ENCODE data around the gene ALK. TPM values are rescaled to one million over a fixed set of nuclear protein-coding genes. Genes with fewer than 3 reads are reported as not detected.

Gene ALK
- total RNA-seq, 1 donor from 2014 or later: not detected

DNA sequence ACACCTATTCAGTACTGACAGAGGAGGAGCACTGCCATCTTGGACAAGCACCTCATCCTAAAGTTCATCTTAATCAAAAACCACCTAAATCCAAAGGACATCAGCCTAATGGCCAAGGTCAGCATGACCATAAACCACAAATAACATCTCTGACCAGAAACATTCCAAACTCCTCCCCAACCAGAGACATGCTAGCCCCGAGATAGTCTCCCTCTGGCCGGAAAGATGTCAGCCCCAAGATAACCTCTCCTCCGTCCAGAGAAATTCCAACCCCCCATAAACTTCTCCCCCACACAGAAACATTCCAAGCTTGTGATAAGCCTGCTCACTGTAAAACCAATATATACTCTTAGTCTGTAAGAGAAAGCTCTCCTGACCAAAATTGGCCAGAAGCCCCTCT lies 545.5 kb downstream of the ALK start:
- intact Hi-C loops (cut with micrococcal nuclease): no loop called here

DNA sequence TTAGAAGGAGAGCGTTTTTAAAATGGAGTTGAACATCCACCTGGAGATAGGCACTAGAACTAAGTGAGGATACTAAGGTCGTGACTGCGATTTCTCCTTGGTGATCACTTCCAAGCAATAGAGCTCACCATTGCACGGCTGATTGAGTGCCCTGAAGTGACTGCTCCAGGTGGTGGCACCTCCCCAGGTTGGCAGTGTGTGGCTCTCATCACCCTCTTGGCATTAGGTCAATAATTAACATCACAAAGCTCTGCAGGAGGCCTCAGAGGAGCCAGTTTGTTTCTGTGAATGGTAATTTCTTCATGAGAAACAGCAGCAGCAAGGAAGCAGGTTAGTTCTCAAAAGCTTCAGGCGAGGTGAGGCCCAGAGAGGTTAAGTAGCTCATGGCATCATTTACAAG lies 546.6 kb downstream of the ALK start:
- intact Hi-C loops (cut with micrococcal nuclease): no loop called here

DNA sequence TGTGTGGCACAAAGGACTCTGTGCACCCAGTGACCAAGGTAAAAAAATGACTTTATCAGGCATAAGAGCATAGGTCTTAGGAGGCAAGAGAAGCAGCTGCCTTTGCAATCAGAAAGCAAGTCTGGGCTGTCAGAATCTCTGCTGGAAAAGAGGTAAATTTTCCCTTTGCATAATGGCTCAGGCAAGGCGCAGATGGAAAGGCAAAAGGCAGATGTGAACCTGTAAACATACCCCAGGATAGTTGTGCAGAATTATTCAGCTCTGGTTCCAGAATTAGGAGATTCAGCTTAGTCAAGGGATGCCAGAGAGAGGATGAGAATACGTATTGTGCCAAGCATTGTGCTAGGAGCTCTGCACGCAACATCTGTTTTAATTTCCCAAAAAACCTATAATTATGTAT lies 547.5 kb downstream of the ALK start:
- intact Hi-C loops (cut with micrococcal nuclease): no loop called here

DNA sequence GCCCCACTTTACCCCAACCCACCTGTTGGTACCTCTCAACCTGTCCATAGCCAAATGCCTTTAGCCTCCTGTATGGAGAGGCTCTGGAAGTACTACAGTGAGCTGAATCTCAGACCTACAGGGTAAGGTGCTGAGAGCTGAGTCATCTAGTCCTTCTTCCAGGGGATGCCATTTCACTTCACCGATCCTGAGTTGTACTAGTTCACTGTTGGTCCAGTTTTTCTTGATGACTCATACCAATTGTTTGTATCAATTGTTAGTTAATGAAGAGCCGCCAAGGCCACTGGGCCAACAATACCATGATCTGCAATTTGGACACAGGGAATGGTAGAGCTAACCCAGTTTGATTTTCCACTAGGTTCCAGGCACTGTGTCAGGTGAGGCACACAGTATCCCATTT lies 549.2 kb downstream of the ALK start:
- intact Hi-C loops (cut with micrococcal nuclease): no loop called here

DNA sequence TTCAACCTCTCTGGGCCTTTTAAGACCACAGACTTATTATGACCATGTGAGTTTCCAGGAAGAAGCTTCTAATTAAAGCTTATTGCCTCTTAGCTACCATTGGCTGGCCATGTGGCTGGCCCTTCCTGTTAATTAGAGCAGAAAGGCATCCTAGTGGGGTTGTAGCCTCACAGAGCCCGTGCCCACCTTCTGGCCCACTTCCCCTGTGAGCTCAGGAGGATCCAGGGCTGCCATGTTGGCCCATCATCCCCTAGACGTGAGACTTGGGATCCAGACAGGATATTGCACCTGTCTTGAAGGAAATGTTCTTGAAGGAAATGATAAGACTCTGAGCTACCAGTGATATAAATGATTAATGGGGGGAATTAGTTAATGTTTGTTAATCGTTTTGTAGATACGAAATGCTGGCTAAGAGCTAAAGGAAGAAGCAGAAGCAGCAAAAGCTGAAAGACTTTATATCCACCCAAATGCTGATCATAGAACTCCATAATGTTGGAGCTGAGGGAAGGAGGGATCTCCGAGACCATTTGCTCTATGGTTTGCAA lies 550.7 kb downstream of the ALK start:
- intact Hi-C loops (cut with micrococcal nuclease): no loop called here

DNA sequence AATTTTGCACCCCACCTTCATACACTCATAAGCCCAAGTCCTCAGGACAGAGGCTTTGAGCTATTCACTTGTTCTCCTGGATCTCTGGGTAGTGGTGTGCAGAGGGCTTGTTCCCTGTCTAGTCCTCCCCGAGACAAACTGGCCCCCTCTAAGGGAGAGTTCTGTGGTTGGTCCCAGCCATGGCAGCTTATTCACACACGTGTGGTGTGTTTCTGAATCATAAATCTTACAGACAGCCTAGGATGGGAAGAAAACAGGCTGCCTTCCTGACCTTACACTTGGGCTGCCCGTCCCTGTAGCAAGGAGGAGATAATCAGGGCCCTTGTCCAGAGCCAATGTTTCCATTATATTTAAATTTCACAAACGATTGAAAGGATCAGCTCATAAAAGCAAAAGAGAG lies 551.2 kb downstream of the ALK start:
- intact Hi-C loops (cut with micrococcal nuclease): no loop called here

DNA sequence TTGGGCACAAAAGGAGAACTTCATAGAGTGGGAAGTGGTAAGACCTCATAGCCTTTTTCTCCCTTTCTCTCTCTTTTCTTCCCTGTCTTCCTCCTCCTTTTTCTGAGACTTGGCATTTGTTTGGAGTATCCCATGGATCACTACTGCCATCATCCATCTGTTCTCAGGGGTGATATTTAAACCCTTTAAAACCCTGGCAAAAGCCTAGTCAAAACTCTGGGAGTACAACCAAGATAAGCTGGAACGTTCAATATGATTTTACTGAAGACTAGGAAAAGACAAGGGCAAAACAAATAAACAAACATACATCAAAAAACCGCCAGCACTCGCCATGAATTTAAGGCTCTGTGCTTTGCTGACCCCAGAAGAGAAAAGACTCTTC lies 552.7 kb downstream of the ALK start:
- intact Hi-C loops (cut with micrococcal nuclease): no loop called here

DNA sequence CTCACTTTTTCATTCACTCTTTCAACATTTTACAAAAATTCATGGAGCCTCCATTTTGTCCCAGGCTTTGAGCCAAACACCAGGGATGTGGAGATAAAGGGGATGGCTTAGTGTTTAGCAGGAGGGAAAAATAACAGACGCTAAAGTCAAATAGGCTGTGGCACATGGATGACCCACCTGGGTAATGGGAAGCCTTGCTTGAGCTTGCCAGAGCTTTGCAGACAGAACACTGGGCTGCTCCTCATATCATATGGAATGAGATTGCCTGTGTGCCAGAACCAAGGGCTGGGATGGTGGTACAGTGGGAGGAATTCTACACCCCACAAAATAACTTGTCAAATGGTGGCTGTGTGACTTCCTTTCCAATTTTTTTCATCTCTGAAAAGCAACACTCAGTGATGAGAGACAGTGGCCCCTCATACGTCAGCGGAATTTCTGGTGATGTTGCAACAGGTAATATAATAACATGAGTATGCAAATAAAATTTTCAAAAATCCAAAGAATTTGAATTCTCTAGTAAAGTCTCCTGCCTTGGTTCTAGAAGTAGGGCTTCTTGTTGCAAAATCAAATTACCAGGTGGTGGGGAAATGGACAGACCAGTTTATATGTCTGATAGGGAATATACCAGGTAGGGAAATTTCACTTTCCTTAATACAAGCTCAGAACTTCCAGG lies 553.3 kb downstream of the ALK start:
- intact Hi-C loops (cut with micrococcal nuclease): no loop called here

DNA sequence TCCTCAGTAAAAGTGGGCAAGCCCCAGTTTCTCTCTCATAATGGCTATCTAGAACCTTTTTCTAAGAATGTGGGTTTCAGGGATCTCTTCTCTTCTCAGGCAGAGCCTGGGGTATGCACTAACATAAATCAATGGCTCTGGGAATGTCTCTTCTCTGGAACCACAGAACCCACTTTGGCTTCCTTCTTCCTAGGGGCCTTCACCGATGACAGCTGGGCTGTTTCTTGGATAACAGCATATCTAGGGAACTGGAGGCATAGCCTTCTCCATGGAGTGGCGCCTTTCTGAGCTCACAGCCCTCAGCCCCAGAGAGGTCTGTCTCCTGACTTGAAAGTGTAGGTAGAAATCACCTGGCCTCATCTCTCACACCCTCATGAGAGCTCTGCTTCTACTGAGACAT lies 558.3 kb downstream of the ALK start:
- intact Hi-C loops (cut with micrococcal nuclease): no loop called here

DNA sequence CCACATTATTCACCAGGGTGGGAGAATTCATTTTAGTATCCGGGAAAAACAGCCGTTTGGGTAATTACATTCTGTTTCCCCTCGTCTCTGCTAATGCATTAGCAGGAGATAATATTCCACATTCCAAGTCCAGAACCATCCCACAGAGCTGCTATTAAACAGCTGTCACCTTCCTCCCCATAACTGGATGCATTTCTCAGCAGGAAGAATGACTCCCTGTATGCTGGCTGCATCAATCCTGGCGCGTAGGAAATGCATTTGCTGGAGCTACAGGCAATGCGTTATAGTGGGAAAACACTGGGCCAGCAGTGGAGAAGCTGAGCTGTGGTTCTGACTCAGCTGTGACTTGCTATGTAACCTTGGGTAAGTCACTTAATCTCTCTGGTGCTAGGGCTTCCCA lies 560.2 kb downstream of the ALK start:
- intact Hi-C loops (cut with micrococcal nuclease): no loop called here

DNA sequence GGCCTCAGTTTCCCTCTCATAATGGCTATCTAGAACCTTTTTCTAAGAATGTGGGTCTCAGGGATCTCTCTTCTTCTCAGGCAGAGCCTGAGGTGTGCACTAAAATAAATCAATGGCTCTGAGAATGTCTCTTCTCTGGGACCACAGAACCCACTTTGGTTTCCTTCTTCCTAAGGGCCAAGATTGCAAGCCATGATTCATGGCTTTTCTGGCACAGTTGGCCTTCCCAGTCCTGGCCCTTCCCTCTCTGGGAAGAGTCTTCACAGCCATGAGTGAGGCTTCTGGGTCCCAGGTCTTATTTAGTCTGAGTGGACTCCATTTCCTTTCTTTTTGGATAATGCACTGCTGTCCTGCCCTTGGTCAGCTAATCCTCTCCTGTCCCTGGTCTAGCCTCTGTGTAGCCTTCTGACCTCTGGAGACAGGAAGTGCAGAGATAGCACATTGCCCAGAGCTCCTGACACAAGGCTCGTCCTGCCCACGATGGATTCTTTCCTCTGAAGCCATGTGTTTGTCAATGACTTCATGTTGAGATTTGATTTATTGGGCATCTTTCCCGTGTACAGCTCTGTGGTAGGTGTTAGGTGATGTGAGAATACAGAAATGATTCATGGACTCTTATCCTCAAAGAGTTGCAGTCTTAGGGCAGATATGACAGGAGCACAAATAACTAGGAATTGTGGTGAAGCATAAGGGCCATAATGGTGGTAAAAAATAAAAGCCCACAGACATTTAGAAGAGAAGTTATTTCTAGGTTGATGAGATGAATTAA lies 561.2 kb downstream of the ALK start:
- intact Hi-C loops (cut with micrococcal nuclease): no loop called here

DNA sequence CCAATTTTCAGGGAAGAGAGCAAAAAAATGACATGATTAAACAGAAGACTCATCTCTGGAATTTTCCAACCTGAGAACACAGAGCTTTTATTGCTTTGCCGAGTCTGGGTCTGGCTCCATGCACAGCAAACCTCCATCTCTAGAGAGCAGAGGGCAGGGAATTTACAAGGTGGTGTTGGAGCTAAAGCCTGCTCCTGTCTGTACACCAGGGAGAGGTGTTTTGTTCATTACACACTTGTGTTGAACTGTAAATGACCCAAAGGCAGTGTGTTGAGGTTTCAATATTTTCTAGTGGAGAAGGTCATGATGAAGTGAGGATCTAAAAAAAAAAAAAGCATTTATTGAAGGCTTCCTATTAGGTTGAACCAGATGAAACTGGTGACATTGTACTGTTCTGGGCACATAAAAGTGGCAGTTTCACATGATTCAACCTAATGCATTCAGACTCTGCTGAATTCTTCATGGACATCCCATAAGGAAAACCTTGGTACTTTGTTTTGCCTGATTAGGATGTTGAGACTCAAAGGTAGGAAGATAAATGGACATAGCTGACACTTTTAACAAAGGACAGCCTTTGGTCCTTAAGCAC lies 567.9 kb downstream of the ALK start:
- intact Hi-C loops (cut with micrococcal nuclease): no loop called here

DNA sequence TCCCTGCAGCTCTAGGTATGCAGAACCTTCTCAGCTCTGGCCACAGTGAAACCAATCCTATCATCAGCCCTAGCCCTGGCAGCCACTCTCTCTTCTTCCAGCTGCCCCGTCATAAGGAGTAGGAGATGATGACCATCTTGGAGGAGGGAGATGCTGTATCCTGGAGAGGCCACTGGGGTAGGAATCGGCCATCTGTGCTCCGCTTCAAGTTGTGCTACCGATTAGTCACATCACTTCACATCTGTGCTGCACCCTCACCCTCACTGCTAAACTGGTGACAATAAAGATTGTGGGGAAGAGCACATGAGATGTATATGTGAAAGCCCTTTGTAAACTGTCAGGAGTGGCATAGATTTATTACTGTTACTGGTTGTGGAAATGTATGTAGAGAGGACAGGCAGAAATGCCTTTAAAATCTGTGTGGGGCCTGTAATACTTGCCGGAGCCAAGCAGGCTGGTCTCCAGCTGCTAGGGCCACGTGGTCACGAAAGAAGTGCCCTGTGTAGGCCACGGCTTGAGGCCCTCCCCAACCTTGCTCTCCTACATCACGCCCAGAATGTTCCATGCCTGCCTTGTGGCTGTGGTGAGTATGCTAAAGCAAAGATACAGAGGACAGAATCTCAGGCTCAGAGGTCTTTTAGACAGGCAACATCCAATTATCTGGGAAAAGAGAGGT lies 569.3 kb downstream of the ALK start:
- intact Hi-C loops (cut with micrococcal nuclease): no loop called here

DNA sequence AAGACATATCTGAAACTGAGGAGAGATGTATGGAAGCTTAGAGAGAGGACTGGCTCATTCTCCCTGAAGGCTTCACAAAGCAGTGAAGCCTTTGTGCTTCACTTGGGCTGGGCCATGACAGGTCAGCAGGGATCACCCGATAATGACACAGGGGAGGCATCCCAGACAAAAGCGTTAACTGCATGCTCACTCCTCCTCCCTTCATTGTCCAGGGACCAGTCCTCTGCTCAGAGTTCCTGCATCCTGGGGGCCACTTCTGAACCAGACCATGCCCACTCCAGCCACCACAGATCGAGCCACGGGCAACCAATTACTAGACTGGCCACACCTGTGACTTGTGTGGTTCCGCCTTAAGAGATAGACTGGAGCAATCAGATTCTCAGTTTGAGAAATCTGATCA lies 570.1 kb downstream of the ALK start:
- intact Hi-C loops (cut with micrococcal nuclease): no loop called here

DNA sequence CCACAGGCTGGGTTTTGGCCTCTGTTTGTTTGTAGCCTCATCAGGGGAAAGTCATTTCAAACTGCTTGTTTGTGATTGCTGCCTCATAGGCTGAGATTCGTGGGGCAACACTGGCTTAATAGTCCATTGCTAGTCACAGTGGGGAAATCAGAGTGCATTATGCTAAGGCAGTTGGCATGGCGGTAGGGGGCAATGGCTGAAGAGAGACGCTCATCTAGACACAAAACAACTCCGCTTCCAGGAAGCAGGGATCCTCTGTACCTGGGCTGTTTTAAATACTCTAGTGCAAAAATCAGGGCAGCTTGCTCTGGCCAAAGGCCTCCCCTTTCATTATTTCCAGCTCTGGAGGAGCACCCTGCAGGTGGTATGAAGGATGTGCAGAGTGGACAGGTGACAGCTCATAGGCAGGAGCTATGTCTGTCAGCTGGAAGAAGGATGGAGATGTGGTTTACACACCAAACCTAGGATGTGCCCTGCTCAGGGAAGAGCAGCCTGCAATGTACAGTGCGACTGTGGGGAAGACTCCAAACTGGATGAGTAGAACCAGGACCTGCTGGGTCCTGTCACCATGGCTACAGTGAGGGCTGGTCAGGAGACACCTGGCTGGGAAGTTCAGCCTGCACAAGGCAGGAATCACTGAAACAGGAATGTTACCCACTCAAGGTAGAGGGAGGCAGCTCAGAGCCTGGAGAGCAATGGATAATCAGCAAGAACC lies 571.9 kb downstream of the ALK start:
- intact Hi-C loops (cut with micrococcal nuclease): no loop called here

DNA sequence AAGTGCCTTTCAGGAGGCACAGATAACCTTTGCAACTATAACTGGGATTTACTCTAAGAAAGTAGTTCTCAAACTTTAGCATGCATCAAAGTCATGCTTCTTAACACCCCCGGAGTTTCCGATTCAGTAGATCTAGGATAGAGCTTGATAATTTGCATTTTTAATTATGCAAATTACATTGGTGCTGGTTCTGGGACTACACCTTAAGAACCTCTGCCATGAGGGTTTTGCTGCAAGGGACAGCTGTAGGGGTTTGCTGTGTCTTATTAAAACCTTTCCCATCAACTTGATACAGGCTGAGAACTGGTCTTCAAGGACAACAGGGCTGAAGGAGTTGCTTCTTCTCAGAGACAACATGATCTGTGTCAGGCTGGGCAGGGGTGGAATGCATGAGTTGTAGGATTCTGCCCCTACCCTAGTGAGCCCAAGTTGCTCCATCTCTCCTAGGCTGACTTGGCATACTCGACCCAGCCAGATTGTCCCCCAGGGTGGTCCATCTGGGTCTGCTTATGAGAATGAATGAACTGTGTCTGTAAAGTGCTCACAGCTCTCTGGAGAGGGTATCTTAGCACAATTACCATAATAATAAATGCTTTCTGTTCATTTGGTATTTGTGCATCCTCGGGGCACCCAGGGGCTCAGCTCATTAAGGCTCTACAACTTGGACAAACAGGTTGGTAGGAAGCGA lies 573.5 kb downstream of the ALK start:
- intact Hi-C loops (cut with micrococcal nuclease): no loop called here

DNA sequence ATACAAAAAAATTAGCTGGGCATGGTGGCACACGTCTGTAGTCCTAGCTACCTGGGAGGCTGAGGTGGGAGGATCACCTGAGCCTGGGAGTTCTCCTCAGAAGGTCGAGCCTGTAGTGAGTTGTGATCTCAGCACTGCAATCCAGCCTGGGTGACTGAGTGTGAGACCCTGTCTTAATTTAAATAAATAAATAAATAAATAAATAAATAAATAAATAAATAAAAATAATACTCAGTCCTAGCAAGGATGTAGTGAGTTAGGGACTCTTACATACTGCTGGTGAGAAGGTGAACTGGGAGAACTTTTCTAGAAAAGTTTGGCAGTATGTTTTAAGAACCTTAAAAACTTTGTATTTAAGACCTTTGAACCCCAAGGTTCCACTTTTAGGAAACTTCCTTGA lies 576.1 kb downstream of the ALK start:
- intact Hi-C loops (cut with micrococcal nuclease): no loop called here

DNA sequence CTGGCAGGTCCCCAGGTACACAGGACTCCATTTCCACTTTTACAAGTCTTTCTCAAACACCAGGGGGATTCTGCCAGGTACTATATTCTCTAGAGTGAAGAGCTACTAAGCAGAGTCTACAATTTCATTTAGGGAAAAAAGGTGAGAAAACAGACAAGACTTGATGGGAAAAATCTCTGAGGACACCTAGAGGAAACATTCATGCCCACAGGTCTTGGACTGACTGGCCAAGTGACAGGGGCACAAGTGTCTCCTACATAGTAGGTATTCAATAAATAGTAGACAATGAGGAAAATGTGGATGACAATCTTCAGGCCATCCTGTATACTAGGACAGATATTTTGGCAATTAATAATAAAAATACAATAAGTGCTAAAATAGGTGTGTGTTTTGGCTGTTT lies 577.6 kb downstream of the ALK start:
- intact Hi-C loops (cut with micrococcal nuclease): no loop called here

DNA sequence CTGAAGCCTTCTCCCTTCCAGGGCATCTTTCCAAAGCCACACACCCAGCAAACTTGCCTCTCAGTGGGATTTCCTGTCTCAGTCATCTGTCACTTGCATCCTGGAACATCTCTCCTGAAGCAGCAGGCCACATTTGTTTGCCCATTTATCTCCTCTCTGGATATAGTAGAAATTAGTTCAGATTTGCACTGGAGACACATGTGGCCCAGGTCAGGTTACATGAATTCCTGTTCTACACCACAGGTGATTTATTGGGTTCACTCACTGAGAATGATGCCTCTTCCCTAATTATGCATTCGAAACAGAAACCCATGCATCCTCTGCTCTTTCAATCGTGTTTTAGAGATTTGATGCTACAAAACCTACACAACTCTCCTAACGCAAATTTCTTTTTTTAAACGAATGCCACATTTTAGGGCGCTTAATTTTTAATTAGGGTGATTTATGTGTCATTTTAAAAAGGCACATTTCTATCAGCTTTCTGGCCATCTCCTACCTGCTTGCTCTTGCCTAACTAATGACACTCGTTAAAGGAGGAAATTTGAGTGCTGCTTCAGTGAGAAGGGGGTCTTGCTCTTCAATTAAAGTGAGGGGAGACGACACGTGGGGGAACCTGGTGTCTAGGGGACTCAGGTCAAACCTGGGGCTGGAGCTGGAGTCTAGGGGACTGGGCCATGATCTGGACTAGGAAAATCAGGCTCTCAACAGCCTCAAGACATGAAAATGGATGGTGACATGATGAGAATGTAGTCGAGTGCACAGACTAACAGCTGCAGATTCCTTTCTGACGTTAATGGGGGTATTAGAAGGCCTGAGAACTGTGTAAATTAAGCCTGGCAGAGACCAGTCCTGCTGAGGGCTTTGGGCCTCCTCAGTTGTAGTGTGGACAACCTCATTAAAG lies 584.8 kb downstream of the ALK start:
- intact Hi-C loops (cut with micrococcal nuclease): no loop called here

DNA sequence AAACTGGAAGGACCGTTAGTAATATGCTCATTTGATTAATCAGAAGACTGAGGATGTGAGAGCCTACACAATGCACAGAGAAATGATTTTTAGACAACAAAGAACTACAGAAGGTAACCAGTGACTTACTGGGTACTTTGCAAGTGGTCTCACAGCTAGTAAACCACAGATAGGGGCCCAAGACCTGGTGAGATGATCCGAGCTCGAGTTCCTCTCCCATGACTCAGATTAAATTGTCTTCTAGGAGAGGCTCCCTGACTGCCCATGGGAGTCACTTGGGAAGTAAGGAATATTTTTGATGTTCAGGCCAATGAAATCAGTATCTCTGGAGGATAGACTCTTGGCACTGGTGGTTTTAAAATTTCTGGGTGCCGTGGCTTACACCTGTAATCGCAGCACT lies 586.0 kb downstream of the ALK start:
- intact Hi-C loops (cut with micrococcal nuclease): no loop called here
